Nephron progenitor cell (in vitro differentiated cells): ENCODE data around the gene MAN2B1.

ENCODE experiments used
- DNase-seq: peaks from one replicate; pipeline ENCODE4 v3.0.0; 2021
- H3K27ac Mint-ChIP-seq: 2 replicates; pipeline ENCODE4 v1.8.0; 2021; ENCODE audit warnings: mild to moderate bottlenecking, moderate library complexity, mixed read lengths
- H3K27me3 Mint-ChIP-seq: 2 replicates; pipeline ENCODE4 v1.8.0; 2021; ENCODE audit warnings: mild to moderate bottlenecking, low read depth, mixed read lengths; ENCODE audit not compliant: poor library complexity
- H3K36me3 Mint-ChIP-seq: 2 replicates; pipeline ENCODE4 v1.8.0; 2021; ENCODE audit warnings: low read depth, mixed read lengths
- H3K4me1 Mint-ChIP-seq: 2 replicates; pipeline ENCODE4 v1.8.0; 2021; ENCODE audit warnings: mixed read lengths
- H3K4me3 Mint-ChIP-seq: 2 replicates; pipeline ENCODE4 v1.8.0; 2021; ENCODE audit warnings: mild to moderate bottlenecking, moderate library complexity, mixed read lengths
- H3K9me3 Mint-ChIP-seq: 2 replicates; pipeline ENCODE4 v1.8.0; 2021; ENCODE audit warnings: mild to moderate bottlenecking, moderate library complexity, mixed read lengths
- CTCF ChIP-seq: fragments of 200-600 bp; sonication (generic); IDR thresholded peaks from 2 replicates; pipeline ENCODE4 v1.5.0; 2021; ENCODE audit warnings: antibody characterized with exemption

The MAN2B1 gene

GRCh38 chr19:12668932-12669269, 2.4 kb upstream of the MAN2B1 start:
- Mint-ChIP-seq H3K9me3 (no peaks in the 10 kb centered on the region), H3K4me1 (peaks cover 67% of the 10 kb centered on the region), H3K36me3 (peaks cover 13% of the 10 kb centered on the region), H3K27ac (peak overlapping the region; percentile 81), H3K4me3 (peak overlapping the region; percentile 97), H3K27me3 (peaks cover 4% of the 10 kb centered on the region)
- DNase-seq, result peak; percentile 53
- no peak for TF ChIP-seq CTCF

- TF ChIP-seq CTCF, result no peak
- no peak for DNase-seq
- H3K27me3 Mint-ChIP-seq, result peaks cover 4% of the 10 kb centered on the region
- H3K4me1 Mint-ChIP-seq, result peaks cover 67% of the 10 kb centered on the region
- H3K4me3 Mint-ChIP-seq, result peak overlapping the region; percentile 97
- H3K9me3 Mint-ChIP-seq, result no peaks in the 10 kb centered on the region
- H3K27ac Mint-ChIP-seq, result peak overlapping the region; percentile 81
- peaks cover 10% of the 10 kb centered on the region for H3K36me3 Mint-ChIP-seq
Observed at GRCh38 chr19:12668346-12668745, 1.8 kb upstream of the MAN2B1 start.

- Mint-ChIP-seq H3K4me1 (peaks cover 67% of the 10 kb centered on the region), H3K4me3 (peak overlapping the region; percentile 97), H3K27ac (no peak overlapping the region), H3K27me3 (peaks cover 4% of the 10 kb centered on the region), H3K36me3 (peaks cover 14% of the 10 kb centered on the region), H3K9me3 (no peaks in the 10 kb centered on the region)
- DNase-seq, result no peak
- no peak for TF ChIP-seq CTCF
Observed at GRCh38 chr19:12667731-12668302, 1.3 kb upstream of the MAN2B1 start.

- Mint-ChIP-seq H3K4me3 (peak overlapping the region; percentile 97), H3K4me1 (peaks cover 62% of the 10 kb centered on the region), H3K9me3 (no peaks in the 10 kb centered on the region), H3K27me3 (peaks cover 4% of the 10 kb centered on the region), H3K36me3 (peaks cover 11% of the 10 kb centered on the region), H3K27ac (no peak overlapping the region)
- DNase-seq, result no peak
- TF ChIP-seq CTCF, result no peak
Observed at GRCh38 chr19:12665671-12666264, 774 bp downstream of the MAN2B1 start.

- no peak for DNase-seq
- no peak for TF ChIP-seq CTCF
- H3K4me3 Mint-ChIP-seq, result peak overlapping the region; percentile 97
- H3K27me3 Mint-ChIP-seq, result peaks cover 4% of the 10 kb centered on the region
- H3K27ac Mint-ChIP-seq, result no peak overlapping the region
- peaks cover 14% of the 10 kb centered on the region for H3K36me3 Mint-ChIP-seq
- H3K4me1 Mint-ChIP-seq, result peaks cover 56% of the 10 kb centered on the region
- H3K9me3 Mint-ChIP-seq, result no peaks in the 10 kb centered on the region
Observed at GRCh38 chr19:12665281-12665573, 1.3 kb downstream of the MAN2B1 start.
